HG02571 (cell line): ENCODE results near the gene SCN9A.
"Not testable (repeated sequence)": the region's sequence is repeated elsewhere in the genome, so short reads cannot be mapped to it uniquely, and the experiment has no call there.

Source experiments
- ATAC-seq: cut with Tn5 transposase; IDR thresholded peaks from one replicate; pipeline ENCODE4 v1.9.1; 2021; ENCODE audit warnings: mild to moderate bottlenecking, moderate library complexity; ENCODE audit not compliant: unreplicated experiment

Gene SCN9A

GRCh38 chr2:166376488-166376828 is 714 bp upstream of the SCN9A start:
- ATAC-seq: no peak

- ATAC-seq: no peak
Observed at GRCh38 chr2:166375195-166375735, 479 bp downstream of the SCN9A start.

GRCh38 chr2:166373951-166374350 is 1.8 kb downstream of the SCN9A start:
- no peak for ATAC-seq

- ATAC-seq: no peak
Observed at GRCh38 chr2:166373539-166373938, 2.2 kb downstream of the SCN9A start.

- ATAC-seq: no peak
Observed at GRCh38 chr2:166373105-166373504, 2.6 kb downstream of the SCN9A start.

- ATAC-seq: no peak
Observed at GRCh38 chr2:166372046-166372445, 3.7 kb downstream of the SCN9A start.

GRCh38 chr2:166365803-166366420 is 9.8 kb downstream of the SCN9A start:
- no peak for ATAC-seq

GRCh38 chr2:166365239-166365638 is 10.5 kb downstream of the SCN9A start:
- no peak for ATAC-seq

- no peak for ATAC-seq
Observed at GRCh38 chr2:166364476-166365161, 11.1 kb downstream of the SCN9A start.

- no peak for ATAC-seq
Observed at GRCh38 chr2:166361351-166362153, 14.2 kb downstream of the SCN9A start.

GRCh38 chr2:166360906-166361305 is 14.8 kb downstream of the SCN9A start:
- no peak for ATAC-seq

GRCh38 chr2:166360426-166360825 is 15.3 kb downstream of the SCN9A start:
- ATAC-seq: no peak

- not testable (repeated sequence) for ATAC-seq
Observed at GRCh38 chr2:166357950-166358321, 17.8 kb downstream of the SCN9A start.

GRCh38 chr2:166357068-166357949 is 18.4 kb downstream of the SCN9A start:
- ATAC-seq: no peak

- ATAC-seq: no peak
Observed at GRCh38 chr2:166351319-166351718, 24.4 kb downstream of the SCN9A start.

GRCh38 chr2:166350525-166350924 is 25.2 kb downstream of the SCN9A start:
- no peak for ATAC-seq

GRCh38 chr2:166344286-166345113 is 31.2 kb downstream of the SCN9A start:
- no peak for ATAC-seq

- ATAC-seq: no peak
Observed at GRCh38 chr2:166343467-166343866, 32.3 kb downstream of the SCN9A start.

- ATAC-seq: no peak
Observed at GRCh38 chr2:166341426-166341825, 34.3 kb downstream of the SCN9A start.

- ATAC-seq: no peak
Observed at GRCh38 chr2:166338831-166339339, 36.9 kb downstream of the SCN9A start.
